Pons (tissue), 1 donor: ENCODE results near the gene LNX1.

Source experiments
- DNase-seq: peaks from one replicate; pipeline ENCODE4 v3.0.0-alpha.2; 2016; ENCODE audit warnings: low spot score

The LNX1 gene

DNA sequence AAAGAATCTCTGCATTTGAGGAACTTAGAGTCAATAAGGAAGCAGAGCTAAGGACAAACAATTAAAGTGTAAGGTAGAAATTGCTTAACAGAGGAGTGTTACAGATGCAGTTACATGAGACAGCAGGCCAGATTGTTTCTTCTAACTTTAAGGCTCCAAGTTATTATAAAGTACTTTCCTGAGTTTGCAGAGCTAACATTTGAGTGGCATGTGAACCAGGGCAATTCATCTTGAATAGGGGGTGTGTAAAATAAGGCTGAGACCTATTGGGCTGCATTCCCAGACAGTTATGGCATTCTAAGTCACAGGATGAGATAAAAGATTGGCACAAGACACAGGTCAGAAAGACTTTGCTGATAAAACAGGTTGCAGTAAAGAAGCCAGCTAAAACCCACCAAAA is 7.6 kb upstream of the LNX1 start:
- no peak for DNase-seq

DNA sequence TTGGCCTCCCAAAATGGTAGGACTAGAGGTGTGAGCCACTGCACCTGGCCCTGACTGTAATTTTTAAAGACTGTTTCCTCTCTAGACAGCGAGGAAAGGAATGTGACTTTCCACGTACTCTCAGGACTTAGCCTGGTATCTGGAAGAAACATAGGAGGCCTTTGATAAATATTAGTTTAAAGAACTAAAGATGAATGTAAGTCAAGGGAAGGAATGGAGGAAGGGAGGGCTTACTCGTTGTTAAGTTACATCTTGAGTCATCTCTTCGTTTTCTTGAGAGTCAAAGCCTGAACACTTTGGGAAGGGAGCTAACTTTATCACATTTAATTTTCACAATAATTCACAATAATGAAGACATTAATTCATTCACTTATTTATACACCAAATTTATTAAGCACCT is 7.2 kb upstream of the LNX1 start:
- DNase-seq, result no peak

DNA sequence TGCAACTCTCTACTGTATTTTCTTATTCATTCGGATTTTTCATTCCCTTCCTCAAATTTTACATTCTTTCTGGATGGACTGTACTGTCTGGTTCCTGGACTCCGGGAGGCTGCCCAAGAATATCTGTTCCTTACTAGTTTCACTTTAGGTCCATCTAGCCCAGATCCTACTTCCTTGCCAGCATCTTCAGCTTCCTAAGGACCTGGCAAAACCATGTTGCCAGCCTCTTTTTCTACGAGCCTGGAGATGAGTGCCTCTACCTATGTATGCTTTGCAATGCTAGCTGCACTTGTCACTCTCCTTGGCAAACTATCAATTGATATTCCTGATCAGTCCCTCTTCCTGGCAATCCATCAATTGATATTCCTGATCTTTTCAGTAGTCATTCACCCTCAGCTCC is 5.6 kb upstream of the LNX1 start:
- DNase-seq, result no peak

DNA sequence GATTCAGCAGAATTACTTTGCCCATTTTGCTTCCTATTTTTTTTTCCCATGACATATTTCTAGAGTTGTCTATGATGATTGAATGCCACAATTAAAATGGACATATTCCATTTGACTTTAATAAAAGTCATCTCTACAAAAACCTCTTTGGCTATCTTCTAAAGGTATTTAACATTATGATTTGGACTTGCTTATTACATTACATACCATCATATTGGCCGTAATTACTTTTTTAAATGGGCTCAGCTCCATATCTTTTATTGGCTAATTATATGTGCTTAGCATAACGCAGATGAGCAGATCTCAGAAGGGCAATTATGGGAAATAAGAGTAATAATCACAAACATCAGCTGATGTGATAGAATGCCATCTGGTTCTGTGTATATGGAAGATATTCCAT is 4.5 kb upstream of the LNX1 start:
- no peak for DNase-seq

DNA sequence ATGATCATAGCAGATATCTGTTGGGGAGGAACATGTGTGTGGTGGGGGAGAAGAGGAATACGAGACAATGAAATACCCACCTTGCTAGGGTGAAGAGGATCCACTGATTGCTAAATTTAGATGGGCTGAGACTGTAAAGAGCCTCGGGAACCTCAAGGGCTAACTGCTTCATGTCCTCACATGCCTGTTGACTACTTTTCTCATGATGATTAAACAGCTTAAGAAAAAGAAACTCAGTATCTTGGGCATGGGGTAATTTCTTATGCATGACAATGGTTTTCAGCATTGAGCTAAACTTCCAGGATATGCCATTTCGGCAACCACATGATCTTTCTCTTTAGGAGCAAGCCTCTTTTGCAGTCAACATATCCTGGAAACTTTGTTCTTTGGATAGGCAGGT is 3.9 kb upstream of the LNX1 start:
- DNase-seq, result no peak

DNA sequence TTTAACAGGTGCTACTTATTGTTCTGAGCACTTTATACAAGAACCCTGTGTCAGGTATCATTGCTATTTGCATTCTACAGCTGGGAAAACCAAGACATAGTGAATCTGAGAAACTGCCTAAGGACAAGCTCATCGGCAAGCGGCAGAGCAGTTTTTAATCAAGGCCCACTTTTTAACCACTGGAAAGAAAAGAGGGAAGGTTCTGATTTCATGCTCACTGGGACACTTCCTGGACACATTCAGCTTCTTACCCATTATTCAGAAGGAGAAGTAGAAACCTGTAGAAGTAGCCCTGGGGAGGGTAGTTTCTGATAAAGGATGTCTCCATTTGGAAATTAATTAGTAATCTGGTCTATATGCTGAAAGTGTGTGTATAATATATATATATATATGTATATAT is 2.5 kb upstream of the LNX1 start:
- no peak for DNase-seq

DNA sequence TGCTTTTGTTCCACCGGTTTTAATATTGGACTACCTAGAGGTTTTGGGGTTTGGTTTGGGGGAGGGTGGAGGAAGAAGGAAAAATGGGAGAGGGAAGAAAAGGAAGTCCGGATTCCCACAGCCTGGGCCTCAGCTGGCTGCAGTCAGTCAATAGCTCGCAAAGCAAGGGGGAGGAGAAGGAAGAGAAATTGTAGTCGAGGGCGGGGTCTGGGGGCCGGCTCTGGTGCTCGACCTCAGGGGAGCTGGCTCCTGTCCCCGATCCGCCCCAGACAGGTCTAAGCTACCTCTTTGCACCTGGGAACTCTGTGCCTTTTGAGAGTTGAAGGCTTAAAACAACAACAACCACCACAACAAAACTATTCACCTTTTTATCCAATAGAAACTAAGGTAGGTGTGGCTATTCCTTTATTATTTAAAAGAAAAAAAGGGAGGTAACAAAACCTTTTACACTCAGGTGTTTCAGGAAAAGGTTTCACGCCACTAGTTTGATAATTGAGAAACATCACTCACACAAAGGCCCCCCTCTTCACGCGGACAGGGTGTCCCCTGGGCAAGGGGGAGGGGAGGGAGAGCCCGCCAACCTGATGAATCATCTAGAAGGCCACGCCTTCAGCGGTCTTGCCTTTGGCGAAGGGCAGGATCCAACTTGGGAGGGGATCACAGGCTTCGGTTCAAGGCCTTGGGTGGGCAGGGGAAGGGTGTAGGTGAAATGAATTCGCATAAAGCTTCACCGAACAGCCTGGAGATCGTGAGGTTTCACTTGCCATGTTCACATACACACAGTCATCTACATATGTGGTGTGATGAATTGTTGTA is 1.6 kb upstream of the LNX1 start:
- DNase-seq, result no peak

DNA sequence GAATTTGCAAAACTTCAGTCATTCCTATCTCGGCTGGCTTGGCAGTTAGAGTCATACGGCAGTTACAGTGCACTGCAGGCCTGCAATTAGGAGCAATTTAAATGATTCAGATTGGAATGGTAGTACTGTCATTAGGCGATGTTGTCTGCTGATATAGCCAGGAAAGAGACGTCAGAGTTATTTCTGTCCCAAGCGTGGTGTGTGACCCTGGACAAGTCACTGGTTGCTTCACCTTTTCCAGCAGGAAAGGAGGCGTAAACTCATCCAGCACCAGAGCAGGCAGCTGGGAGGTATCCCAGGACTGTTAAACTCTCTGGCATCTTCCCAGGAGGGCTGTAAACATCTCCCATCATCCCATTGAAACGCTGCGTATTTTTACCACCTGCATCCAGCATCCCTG is 836 bp upstream of the LNX1 start:
- DNase-seq, result no peak

DNA sequence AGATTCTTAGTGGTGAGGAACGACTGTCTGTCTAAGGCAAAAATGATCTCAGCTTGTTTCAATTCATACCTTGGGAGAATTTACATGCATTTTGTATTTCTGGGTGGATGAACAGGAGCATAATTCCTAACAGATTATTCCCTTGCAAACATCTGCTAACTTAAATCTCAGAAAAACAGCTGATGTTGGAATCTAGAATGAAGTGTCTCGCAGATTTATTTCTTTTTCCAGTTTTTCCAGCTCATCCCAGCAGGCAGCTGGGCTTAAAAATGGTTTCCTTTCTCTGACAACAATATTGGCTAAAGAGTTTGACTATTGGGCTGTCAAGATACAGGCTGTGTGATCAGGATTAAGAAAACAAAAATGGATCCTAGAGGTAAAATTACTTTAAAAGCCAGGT is 1.1 kb downstream of the LNX1 start:
- DNase-seq, result no peak

DNA sequence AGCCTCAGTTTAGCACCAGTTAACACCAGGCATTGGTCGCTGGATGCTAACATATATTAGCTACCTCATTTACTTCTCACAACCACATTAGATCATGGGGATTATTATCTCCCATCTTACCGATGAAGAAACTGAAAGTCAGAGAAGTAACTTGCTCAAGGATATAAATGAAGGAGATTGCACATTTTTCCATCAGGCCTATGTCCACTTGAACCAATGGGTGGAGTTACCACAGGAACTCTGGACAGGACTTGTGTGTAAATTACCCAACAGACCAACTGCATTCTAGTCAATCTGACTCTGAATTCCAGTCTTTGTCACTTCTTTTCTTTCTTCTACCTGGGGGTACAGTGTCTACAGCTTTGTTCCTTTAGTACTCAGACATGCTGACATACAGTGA is 1.8 kb downstream of the LNX1 start:
- no peak for DNase-seq

DNA sequence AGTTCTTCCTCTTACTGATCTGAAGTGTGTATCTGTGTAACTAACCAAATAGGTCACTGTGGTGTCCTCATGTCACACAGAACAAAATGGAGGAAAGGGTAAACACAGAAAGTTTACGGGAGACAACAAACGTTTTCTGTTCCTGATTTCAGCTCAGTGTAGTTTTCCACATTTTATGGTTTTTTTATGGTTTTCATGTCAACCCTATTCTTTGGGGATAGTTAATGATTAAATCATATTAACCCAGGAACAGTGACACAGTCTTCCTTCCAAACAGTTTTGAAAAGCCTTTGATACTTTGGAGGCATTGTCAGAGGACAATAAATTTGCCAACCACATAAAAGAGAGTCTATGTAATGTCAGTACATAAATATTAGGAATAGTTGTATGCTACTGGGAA is 4.2 kb downstream of the LNX1 start:
- DNase-seq, result no peak

DNA sequence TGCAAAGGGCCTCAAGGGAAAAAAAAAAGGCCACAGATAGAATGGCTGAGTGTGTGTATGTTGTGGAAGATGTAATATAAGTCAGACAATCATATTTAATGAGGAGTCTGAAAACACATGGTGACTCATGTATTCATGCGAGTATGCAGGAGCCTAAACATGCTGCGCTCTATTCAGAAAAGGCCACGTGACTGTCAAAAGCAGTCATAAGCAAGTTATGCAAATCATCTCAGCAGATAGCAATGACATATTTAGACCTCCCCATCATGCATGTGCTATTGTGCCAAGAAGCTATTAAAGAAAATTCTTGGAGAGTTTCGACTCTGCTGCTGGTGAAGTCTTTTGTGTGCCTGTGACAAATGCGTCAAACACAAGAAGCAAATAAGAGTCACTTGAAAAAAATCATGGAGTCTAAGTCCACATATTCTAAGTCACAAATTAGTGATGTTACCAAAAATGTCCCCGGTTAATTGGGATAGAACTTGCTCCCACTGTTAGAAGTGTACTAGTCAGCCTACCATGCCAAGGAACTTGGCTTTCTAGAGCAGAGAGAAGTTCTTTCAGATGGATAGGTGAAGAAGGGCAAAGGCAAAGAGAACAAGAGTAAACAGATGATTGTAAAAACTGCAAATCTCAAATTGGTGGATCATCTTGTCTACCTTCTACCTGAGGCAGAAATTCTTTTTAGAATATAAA is 5.0 kb downstream of the LNX1 start:
- no peak for DNase-seq

DNA sequence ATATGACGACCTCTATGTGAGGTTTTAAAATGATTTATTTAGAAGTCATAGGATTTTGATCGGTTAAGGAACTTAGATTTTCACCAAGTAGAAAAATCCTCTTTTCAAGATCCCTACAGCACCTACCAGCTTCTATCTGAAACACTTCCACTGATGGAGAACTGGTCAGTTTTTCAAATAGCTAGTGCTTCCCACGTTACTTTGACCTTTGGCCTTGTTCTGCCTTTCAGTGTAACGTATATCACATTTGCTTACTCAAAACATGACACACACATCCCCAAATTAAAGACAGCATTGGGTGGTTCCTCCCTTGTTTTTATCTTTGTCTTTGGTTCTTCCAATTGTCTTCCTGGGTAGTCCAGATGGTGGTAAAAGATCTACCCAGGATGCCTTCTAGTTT is 6.6 kb downstream of the LNX1 start:
- no peak for DNase-seq

DNA sequence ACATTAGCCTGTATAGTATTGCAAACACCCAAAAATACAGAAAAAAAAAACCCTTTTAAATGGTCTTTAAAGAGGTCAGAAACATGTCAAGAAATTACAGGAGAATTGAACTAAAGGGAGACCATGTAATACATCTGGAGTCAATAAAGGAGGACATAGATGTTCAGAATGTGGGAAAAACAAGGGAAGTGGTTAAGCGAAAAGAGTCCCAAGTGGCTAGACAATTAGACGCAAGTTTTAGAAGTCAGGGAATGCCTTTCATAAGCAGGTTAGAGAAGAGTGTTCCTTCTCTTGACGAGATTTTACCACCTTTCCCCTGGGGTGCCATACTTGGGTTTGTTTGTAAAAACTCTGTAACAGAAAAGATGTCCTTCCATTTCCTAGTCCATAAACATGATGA is 7.8 kb downstream of the LNX1 start:
- DNase-seq, result no peak

DNA sequence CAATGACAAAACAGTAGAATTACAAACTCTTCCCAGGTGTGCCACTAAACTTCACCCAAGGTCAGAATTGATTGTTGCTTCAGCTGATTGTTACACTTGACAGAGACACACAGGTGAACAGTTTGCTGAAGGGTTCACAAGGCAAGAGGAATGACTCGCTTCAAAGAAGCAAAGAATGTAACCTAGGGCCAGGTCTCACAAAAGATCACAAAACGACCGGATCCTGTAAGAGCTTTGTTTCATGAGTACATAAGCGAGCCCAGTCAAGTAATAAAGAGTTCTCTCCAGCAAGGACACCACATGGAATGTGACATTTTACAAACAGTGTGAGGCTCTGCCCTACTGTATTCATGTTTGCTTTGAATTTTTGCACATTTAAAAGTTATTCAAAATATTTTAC is 9.1 kb downstream of the LNX1 start:
- DNase-seq, result no peak

DNA sequence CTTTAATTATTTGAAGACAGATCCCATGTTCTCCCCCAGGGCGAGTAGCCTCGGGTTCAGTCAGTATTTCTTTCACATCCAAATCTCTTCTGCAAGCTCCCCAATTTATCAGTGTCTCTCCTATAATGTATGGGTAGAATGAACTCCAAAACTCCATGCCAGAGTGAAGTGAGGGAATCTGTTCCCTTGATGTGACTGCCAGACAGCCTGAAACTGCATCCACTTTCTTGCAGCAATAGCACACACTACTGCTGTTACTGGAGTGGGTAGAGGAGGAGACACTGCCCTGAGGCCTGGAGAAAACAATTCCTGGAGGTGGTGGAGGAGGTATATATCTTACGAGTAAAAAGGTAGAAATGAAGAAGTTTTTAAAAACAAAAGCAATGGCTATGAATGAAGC is 11.0 kb downstream of the LNX1 start:
- DNase-seq, result no peak

DNA sequence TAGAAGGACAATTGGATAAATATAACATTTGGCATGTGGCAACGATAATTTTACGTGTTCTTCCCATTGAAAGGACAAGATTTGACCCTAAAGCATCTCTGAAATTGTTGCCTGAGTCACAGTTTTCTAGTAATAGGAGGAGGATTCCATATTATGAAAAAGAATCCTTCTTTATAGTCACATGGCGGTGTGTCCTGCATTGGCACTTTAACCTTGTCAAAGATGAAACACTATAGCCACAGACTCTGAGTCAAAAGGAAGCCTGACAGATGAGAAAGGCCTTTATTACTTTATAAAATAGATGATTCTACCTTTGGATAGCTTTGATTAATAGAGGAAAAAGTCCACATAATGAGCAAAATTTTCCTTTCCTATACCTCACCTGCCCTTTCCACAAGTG is 11.5 kb downstream of the LNX1 start:
- no peak for DNase-seq

DNA sequence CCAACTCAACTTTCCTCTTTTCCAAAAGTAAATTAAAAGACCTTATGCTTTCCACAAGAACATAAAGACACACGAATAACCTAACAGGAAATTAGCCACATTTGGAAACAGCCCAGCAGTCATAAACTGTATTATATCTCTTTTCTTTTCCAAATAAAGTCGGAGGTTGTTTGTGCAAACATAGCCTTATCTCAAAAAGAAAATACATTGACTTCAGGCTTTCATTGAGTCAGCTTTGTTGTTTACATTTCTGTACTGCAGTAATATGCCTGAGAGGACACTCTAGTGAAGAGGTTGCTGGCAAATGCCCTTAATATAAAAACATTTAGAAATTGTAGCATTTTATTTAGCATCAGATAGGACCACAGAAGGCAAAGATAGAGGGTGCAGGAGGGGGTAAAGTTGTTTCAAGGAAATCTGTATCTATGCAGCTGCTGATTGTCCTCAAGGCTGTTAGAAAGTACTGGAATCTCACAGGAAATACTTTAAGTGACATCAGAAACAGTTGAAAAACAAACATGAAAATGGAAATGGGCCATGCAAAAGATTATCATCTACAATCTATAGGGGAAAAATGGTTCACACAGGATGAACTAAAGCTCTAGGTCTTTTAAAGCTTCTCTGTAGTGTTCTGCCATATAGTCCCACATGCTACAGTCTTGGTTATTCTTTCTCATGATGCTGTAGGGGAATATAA is 14.5 kb downstream of the LNX1 start:
- no peak for DNase-seq

DNA sequence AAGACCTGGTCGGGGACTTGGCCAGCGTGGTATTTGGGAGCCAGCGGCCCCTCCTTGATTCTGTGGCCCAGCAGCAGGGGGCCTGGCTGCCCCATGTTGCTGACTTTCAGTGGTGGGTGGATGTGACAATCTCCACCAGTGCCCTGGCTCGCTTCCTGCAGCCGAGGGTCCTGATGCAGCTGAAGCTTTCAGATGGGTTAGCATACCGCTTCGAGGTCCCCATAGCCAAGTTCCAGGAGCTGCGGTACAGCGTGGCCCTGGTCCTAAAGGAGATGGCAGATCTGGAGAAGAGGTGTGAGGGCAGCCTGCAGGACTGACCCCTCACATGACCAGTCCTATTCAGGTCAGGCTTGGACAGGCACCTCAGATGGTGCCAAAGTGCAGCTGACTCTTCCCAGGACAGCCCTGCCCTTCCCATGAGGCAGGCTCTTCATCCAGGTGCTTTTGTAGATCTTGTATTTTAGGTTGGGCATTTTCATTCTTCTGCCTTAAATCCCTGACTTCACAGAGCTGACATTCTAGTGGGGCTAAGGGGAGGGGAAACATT is 15.1 kb downstream of the LNX1 start:
- no peak for DNase-seq

DNA sequence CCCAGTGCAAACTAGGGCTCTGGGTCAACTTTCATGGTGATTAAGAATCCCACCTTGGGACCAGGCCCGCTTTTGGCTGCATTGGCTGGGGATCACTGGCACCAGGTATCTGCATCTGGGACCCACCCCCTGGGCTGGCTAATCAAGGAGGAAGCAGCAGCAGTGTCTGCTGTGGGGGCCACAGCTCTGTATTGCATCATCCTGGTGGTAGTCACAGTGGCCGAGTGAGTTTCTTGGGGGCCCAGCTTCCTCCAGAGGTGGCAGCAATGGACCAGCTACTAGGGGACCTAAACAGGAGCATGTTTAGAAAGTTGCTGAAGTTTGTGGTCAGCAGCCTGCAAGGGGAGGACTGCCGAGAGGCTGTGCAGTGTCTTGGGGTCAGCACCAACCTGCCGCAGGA is 15.7 kb downstream of the LNX1 start:
- DNase-seq, result no peak

DNA sequence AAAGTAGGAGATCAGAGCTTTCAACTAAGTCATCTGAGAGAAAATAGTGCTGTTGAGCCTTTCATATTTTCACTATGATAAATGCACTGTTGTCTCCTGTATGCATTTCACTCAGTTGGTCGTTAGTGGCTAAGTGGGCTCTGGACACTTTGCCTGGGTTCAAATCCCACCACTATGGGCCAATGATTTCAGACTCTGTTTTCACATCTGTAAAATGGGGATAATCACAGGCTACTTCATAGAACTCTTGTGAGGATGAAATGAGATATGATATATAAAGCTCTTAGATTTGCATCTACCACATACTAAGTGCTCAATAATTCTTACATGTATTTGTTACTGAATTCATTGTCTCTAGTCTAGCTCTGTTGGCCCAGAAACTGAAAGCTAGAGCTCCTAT is 16.8 kb downstream of the LNX1 start:
- DNase-seq, result no peak

DNA sequence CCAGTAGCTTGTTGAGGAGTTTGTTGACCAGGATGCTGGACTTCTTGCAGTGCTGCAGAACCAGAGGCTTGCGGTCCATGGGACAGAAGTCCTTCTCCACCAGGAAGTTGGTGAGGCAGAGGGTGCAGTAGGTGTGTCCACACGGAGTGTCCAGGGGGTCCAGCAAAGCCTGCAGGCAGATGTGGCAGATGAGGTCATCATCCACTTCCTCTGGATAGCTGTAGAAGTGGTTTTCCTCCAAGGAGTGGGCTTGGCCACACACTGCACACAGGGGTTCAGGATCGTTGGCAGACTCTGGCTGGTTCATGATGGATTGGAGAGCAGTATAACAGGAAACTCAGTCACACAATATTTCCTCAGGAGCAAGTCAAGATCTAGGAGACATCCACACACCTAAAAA is 17.6 kb downstream of the LNX1 start:
- no peak for DNase-seq

DNA sequence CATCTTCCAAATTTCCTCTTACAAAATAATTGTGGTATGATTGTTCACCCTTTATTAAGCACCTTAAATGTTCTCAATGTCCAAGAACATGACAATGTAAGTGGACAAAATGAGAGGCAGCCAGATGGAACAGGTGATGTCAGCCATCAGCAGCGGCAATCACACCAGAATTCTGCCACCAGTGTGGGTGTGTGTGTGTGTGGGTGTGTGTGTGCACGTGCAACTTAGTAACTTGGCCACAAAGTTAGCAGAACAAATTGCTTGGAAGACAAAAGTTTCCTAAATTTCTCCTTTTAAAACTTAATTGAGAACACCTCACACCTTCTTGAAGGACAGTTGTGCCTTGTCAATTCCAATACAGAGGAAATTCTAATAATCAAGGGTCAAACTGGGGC is 18.7 kb downstream of the LNX1 start:
- no peak for DNase-seq
